GM23338 (cell line): ENCODE results near the gene VIL1. TPM values are rescaled to one million over a fixed set of nuclear protein-coding genes. Genes with fewer than 3 reads are reported as not detected.

Experiments
- ATAC-seq: fragments of 200-7000 bp; cut with Tn5 transposase; 3 replicates; pipeline ENCODE4 v1.9.1; 2020
- DNase-seq: peaks from one replicate; pipeline ENCODE4 v3.0.0-alpha.2; 2015; ENCODE audit warnings: low spot score
- H2AFZ ChIP-seq: fragments of 200-600 bp; sonication (generic); 2 replicates; pipeline ENCODE4 v1.8.0; 2016; ENCODE audit warnings: antibody characterized with exemption, mild to moderate bottlenecking, moderate library complexity
- H3F3A ChIP-seq: fragments of 200-600 bp; sonication (generic); replicated peaks from 2 replicates; pipeline ENCODE4 v1.8.0; 2017; ENCODE audit warnings: antibody characterized with exemption, mixed run types, low read depth
- H3K27ac ChIP-seq: fragments of 200-600 bp; sonication (generic); 2 replicates; pipeline ENCODE4 v1.6.1; 2016; ENCODE audit warnings: low read depth
- H3K27me3 ChIP-seq: fragments of 200-600 bp; sonication (generic); 2 replicates; pipeline ENCODE4 v1.8.0; 2016; ENCODE audit warnings: mild to moderate bottlenecking, mixed run types, moderate library complexity; ENCODE audit not compliant: insufficient read depth
- H3K36me3 ChIP-seq: fragments of 200-600 bp; sonication (generic); 2 replicates; pipeline ENCODE4 v1.8.0; 2016; ENCODE audit warnings: mild to moderate bottlenecking; ENCODE audit not compliant: insufficient read depth
- H3K4me1 ChIP-seq: fragments of 200-600 bp; sonication (generic); 2 replicates; pipeline ENCODE4 v1.8.0; 2016; ENCODE audit warnings: mild to moderate bottlenecking, moderate library complexity; ENCODE audit not compliant: insufficient read depth
- H3K4me2 ChIP-seq: fragments of 200-600 bp; sonication (generic); 2 replicates; pipeline ENCODE4 v1.7.1; 2017; ENCODE audit warnings: mixed run types
- H3K4me3 ChIP-seq: fragments of 200-600 bp; sonication (generic); 2 replicates; pipeline ENCODE4 v1.6.1; 2016; ENCODE audit warnings: mixed run types
- H3K79me2 ChIP-seq: fragments of 200-600 bp; sonication (generic); replicated peaks from 2 replicates; pipeline ENCODE4 v1.8.0; 2017; ENCODE audit warnings: mild to moderate bottlenecking; ENCODE audit not compliant: insufficient read depth
- H3K9me2 ChIP-seq: fragments of 200-600 bp; sonication (generic); 2 replicates; pipeline ENCODE4 v1.8.0; 2017; ENCODE audit not compliant: insufficient read depth
- H4K20me1 ChIP-seq: fragments of 200-600 bp; sonication (generic); replicated peaks from 2 replicates; pipeline ENCODE4 v1.8.0; 2017; ENCODE audit warnings: mild to moderate bottlenecking; ENCODE audit not compliant: insufficient read depth
- H3K27ac Mint-ChIP-seq: 2 replicates; pipeline ENCODE4 v1.8.0; 2020; ENCODE audit warnings: inconsistent platforms, mild to moderate bottlenecking, moderate library complexity, mixed read lengths
- H3K27me3 Mint-ChIP-seq: 3 replicates; pipeline ENCODE4 v1.8.0; 2022; ENCODE audit warnings: low read depth, mild to moderate bottlenecking, moderate library complexity, mixed read lengths, inconsistent platforms; ENCODE audit not compliant: insufficient read depth, poor library complexity
- H3K36me3 Mint-ChIP-seq: 3 replicates; pipeline ENCODE4 v1.8.0; 2021; ENCODE audit warnings: low read depth, mild to moderate bottlenecking, inconsistent platforms, moderate library complexity, mixed read lengths
- H3K4me1 Mint-ChIP-seq: 3 replicates; pipeline ENCODE4 v1.8.0; 2020; ENCODE audit warnings: mild to moderate bottlenecking, inconsistent platforms, mixed read lengths
- H3K4me3 Mint-ChIP-seq: 3 replicates; pipeline ENCODE4 v1.8.0; 2021; ENCODE audit warnings: moderate library complexity, mild to moderate bottlenecking, inconsistent platforms, mixed read lengths
- H3K9me3 Mint-ChIP-seq: 3 replicates; pipeline ENCODE4 v1.8.0; 2020; ENCODE audit warnings: moderate library complexity, mild to moderate bottlenecking, inconsistent platforms, mixed read lengths
- CREB1 ChIP-seq: fragments of 250-450 bp; sonication (Bioruptor Pico); IDR thresholded peaks from 2 replicates; pipeline ENCODE4 v1.5.0; 2020; ENCODE audit warnings: low read depth, mild to moderate bottlenecking, moderate library complexity
- EZH2 ChIP-seq: fragments of 200-600 bp; sonication (generic); IDR thresholded peaks from one replicate; pipeline ENCODE4 v1.8.0; 2017; ENCODE audit warnings: antibody characterized with exemption, mild to moderate bottlenecking, low read depth; ENCODE audit not compliant: unreplicated experiment
- EZH2phosphoT487 ChIP-seq: fragments of 200-600 bp; sonication (generic); IDR thresholded peaks from one replicate; pipeline ENCODE4 v1.8.1; 2018; ENCODE audit warnings: antibody characterized with exemption; ENCODE audit not compliant: unreplicated experiment
- JUNB ChIP-seq: IDR thresholded peaks from one replicate; pipeline ENCODE4 v1.6.1; 2016; ENCODE audit warnings: antibody characterized with exemption; ENCODE audit not compliant: unreplicated experiment
- NANOG ChIP-seq: IDR thresholded peaks from 2 replicates; pipeline ENCODE4 v1.6.1; 2016; ENCODE audit warnings: antibody characterized with exemption, borderline replicate concordance
- POLR2AphosphoS5 ChIP-seq: IDR thresholded peaks from 2 replicates; pipeline ENCODE4 v1.6.1; 2016; ENCODE audit warnings: antibody characterized with exemption, low read depth
- STAT1 ChIP-seq: IDR thresholded peaks from one replicate; pipeline ENCODE4 v1.6.1; 2016; ENCODE audit warnings: antibody characterized with exemption; ENCODE audit not compliant: unreplicated experiment
- ZNF114 ChIP-seq: fragments of 250-450 bp; sonication (Bioruptor Pico); IDR thresholded peaks from 2 replicates; pipeline ENCODE4 v1.5.0; 2020; ENCODE audit warnings: mild to moderate bottlenecking, moderate library complexity
- ZNF331 ChIP-seq: fragments of 250-450 bp; sonication (Bioruptor Pico); IDR thresholded peaks from 2 replicates; pipeline ENCODE4 v1.5.0; 2020; ENCODE audit warnings: low read depth, mild to moderate bottlenecking, moderate library complexity
- polyA plus RNA-seq: library from polyadenylated mRNA; unstranded; fragments of >200 nt; fragmentation: Nextera tagmentation; extraction: Ambion mirVana; gene quantifications from 2 replicates; pipeline ENCODE4 v1.2.1, GENCODE V29; 2016
- total RNA-seq: library from RNA; depleted of rRNA; stranded (reverse); fragments of >200 nt; shearing (Covaris generic); gene quantifications from 2 replicates; pipeline ENCODE4 v1.2.3, GENCODE V29; 2014
- TF ChIP-seq, protein P1 (sequence below): IDR thresholded peaks from one replicate; pipeline ENCODE4 v1.6.1; 2018; ENCODE audit warnings: antibody characterized with exemption; ENCODE audit not compliant: unreplicated experiment
- TF ChIP-seq, protein P2 (sequence below): fragments of 250-450 bp; sonication (Bioruptor Pico); IDR thresholded peaks from 2 replicates; pipeline ENCODE4 v1.5.0; 2020; ENCODE audit warnings: mild to moderate bottlenecking, moderate library complexity
- TF ChIP-seq, protein P3 (sequence below): IDR thresholded peaks from 2 replicates; pipeline ENCODE4 v1.6.1; 2016; ENCODE audit warnings: antibody characterized with exemption
- TF ChIP-seq, protein P4 (sequence below), 2 experiments: fragments of 200-600 bp in 1 of 2; sonication (generic) in 1 of 2; conservative IDR thresholded peaks; 2 replicates each; pipeline versions ENCODE4 v1.5.1 to v1.6.1; 2016 to 2017; ENCODE audit warnings: antibody characterized with exemption in 2 of 2, low read depth in 2 of 2, mild to moderate bottlenecking in 2 of 2, moderate library complexity in 1 of 2

Gene VIL1
- total and polyA plus RNA-seq, 2 experiments from 2014 or later = 3.5 to 5.9 TPM

DNA sequence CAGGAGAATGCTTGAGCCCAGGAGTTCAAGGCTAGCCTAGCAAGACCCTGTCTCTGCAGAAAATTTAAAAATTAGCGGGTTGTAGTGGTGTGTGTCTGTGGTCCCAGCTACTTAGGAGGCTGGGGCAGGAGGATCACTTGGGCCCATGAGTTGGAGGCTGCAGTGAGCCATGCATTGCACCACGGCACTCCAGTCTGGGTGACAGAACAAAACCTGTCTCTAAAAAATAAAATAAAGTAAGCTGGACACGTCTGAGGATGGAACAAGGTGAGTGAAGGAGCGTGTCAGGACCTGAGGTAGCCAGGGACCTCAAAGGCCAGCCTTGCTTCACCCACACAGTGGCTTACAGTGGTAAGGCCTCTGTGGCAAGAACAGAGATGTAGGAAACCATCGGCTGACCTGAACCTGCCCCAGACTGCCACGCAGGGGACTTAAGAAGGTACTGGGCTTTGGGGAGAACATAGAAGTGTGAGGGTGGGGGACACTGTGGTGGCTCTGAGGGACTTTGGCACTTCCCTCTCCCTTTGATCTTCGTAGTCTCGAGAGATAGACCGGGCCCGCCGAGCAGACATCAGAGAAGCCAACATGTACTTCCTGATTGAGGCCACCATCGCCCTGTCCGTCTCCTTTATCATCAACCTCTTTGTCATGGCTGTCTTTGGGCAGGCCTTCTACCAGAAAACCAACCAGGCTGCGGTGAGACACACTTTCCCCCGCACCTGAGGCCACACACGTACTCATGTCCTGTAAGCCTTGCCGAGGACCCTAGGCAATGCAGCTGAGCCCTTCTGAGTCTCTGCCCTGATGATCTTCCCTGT lies 29.4 kb upstream of the VIL1 start:
- H3K4me3 Mint-ChIP-seq = no peak overlapping the region
- H3K27ac Mint-ChIP-seq = no peak overlapping the region
- ATAC-seq = no peak
- TF ChIP-seq ZNF114 (CRISPR knock-in tag) (no peak), EZH2 (no peak), NANOG (no peak), ZNF331 (CRISPR knock-in tag) (no peak), STAT1 (no peak), EZH2phosphoT487 (no peak), JUNB (no peak), POLR2AphosphoS5 (no peak), CREB1 (CRISPR knock-in tag) (no peak)
- TF ChIP-seq, protein P1, sequence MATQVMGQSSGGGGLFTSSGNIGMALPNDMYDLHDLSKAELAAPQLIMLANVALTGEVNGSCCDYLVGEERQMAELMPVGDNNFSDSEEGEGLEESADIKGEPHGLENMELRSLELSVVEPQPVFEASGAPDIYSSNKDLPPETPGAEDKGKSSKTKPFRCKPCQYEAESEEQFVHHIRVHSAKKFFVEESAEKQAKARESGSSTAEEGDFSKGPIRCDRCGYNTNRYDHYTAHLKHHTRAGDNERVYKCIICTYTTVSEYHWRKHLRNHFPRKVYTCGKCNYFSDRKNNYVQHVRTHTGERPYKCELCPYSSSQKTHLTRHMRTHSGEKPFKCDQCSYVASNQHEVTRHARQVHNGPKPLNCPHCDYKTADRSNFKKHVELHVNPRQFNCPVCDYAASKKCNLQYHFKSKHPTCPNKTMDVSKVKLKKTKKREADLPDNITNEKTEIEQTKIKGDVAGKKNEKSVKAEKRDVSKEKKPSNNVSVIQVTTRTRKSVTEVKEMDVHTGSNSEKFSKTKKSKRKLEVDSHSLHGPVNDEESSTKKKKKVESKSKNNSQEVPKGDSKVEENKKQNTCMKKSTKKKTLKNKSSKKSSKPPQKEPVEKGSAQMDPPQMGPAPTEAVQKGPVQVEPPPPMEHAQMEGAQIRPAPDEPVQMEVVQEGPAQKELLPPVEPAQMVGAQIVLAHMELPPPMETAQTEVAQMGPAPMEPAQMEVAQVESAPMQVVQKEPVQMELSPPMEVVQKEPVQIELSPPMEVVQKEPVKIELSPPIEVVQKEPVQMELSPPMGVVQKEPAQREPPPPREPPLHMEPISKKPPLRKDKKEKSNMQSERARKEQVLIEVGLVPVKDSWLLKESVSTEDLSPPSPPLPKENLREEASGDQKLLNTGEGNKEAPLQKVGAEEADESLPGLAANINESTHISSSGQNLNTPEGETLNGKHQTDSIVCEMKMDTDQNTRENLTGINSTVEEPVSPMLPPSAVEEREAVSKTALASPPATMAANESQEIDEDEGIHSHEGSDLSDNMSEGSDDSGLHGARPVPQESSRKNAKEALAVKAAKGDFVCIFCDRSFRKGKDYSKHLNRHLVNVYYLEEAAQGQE = no peak
- TF ChIP-seq, protein P2, sequence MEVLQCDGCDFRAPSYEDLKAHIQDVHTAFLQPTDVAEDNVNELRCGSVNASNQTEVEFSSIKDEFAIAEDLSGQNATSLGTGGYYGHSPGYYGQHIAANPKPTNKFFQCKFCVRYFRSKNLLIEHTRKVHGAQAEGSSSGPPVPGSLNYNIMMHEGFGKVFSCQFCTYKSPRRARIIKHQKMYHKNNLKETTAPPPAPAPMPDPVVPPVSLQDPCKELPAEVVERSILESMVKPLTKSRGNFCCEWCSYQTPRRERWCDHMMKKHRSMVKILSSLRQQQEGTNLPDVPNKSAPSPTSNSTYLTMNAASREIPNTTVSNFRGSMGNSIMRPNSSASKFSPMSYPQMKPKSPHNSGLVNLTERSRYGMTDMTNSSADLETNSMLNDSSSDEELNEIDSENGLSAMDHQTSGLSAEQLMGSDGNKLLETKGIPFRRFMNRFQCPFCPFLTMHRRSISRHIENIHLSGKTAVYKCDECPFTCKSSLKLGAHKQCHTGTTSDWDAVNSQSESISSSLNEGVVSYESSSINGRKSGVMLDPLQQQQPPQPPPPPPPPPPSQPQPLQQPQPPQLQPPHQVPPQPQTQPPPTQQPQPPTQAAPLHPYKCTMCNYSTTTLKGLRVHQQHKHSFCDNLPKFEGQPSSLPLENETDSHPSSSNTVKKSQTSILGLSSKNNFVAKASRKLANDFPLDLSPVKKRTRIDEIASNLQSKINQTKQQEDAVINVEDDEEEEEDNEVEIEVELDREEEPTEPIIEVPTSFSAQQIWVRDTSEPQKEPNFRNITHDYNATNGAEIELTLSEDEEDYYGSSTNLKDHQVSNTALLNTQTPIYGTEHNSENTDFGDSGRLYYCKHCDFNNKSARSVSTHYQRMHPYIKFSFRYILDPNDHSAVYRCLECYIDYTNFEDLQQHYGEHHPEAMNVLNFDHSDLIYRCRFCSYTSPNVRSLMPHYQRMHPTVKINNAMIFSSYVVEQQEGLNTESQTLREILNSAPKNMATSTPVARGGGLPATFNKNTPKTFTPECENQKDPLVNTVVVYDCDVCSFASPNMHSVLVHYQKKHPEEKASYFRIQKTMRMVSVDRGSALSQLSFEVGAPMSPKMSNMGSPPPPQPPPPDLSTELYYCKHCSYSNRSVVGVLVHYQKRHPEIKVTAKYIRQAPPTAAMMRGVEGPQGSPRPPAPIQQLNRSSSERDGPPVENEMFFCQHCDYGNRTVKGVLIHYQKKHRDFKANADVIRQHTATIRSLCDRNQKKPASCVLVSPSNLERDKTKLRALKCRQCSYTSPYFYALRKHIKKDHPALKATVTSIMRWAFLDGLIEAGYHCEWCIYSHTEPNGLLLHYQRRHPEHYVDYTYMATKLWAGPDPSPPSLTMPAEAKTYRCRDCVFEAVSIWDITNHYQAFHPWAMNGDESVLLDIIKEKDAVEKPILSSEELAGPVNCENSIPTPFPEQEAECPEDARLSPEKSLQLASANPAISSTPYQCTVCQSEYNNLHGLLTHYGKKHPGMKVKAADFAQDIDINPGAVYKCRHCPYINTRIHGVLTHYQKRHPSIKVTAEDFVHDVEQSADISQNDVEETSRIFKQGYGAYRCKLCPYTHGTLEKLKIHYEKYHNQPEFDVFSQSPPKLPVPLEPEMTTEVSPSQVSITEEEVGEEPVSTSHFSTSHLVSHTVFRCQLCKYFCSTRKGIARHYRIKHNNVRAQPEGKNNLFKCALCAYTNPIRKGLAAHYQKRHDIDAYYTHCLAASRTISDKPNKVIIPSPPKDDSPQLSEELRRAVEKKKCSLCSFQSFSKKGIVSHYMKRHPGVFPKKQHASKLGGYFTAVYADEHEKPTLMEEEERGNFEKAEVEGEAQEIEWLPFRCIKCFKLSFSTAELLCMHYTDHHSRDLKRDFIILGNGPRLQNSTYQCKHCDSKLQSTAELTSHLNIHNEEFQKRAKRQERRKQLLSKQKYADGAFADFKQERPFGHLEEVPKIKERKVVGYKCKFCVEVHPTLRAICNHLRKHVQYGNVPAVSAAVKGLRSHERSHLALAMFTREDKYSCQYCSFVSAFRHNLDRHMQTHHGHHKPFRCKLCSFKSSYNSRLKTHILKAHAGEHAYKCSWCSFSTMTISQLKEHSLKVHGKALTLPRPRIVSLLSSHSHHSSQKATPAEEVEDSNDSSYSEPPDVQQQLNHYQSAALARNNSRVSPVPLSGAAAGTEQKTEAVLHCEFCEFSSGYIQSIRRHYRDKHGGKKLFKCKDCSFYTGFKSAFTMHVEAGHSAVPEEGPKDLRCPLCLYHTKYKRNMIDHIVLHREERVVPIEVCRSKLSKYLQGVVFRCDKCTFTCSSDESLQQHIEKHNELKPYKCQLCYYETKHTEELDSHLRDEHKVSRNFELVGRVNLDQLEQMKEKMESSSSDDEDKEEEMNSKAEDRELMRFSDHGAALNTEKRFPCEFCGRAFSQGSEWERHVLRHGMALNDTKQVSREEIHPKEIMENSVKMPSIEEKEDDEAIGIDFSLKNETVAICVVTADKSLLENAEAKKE (CRISPR knock-in tag) = no peak
- TF ChIP-seq, protein P3, sequence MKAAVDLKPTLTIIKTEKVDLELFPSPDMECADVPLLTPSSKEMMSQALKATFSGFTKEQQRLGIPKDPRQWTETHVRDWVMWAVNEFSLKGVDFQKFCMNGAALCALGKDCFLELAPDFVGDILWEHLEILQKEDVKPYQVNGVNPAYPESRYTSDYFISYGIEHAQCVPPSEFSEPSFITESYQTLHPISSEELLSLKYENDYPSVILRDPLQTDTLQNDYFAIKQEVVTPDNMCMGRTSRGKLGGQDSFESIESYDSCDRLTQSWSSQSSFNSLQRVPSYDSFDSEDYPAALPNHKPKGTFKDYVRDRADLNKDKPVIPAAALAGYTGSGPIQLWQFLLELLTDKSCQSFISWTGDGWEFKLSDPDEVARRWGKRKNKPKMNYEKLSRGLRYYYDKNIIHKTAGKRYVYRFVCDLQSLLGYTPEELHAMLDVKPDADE = no peak
- TF ChIP-seq, protein P4, sequence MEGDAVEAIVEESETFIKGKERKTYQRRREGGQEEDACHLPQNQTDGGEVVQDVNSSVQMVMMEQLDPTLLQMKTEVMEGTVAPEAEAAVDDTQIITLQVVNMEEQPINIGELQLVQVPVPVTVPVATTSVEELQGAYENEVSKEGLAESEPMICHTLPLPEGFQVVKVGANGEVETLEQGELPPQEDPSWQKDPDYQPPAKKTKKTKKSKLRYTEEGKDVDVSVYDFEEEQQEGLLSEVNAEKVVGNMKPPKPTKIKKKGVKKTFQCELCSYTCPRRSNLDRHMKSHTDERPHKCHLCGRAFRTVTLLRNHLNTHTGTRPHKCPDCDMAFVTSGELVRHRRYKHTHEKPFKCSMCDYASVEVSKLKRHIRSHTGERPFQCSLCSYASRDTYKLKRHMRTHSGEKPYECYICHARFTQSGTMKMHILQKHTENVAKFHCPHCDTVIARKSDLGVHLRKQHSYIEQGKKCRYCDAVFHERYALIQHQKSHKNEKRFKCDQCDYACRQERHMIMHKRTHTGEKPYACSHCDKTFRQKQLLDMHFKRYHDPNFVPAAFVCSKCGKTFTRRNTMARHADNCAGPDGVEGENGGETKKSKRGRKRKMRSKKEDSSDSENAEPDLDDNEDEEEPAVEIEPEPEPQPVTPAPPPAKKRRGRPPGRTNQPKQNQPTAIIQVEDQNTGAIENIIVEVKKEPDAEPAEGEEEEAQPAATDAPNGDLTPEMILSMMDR (conservative IDR thresholded peaks at IDR 0.05; ENCODE audit: low read depth in 2 of 2) = no peak
- Histone ChIP-seq H3K4me2 (no peak overlapping the region), H4K20me1 (no peaks in the 10 kb centered on the region), H3K4me3 (no peak overlapping the region), H3K4me1 (peaks cover 6% of the 10 kb centered on the region; the same call in 1 of the 2 replicates), H3K79me2 (no peaks in the 10 kb centered on the region), H3K27ac (no peak overlapping the region), H2AFZ (no peak overlapping the region), H3F3A (peaks cover 9% of the 10 kb centered on the region; the same call in 1 of the 2 replicates), H3K27me3 (peaks cover 23% of the 10 kb centered on the region), H3K9me2 (no peaks in the 10 kb centered on the region), H3K36me3 (no peaks in the 10 kb centered on the region)
- no peaks in the 10 kb centered on the region for H3K9me3 Mint-ChIP-seq
- peaks cover 29% of the 10 kb centered on the region for H3K27me3 Mint-ChIP-seq
- H3K4me1 Mint-ChIP-seq = peaks cover 10% of the 10 kb centered on the region; the same call in 2 of the 3 replicates
- DNase-seq = no peak
- no peaks in the 10 kb centered on the region for H3K36me3 Mint-ChIP-seq
